ENCODE data around the gene NRG3. TPM values are rescaled to one million over a fixed set of nuclear protein-coding genes. Genes with fewer than 3 reads are reported as not detected.

The NRG3 gene
- total RNA-seq, 6 experiments from 2014 or later: not detected

GRCh38 chr10:82477776-82478175 lies 602.8 kb downstream of the NRG3 start:
- Mint-ChIP-seq H3K27ac (no peak overlapping the region), H3K27me3 (ENCODE audit: insufficient read depth) (no peaks in the 10 kb centered on the region; the same call in 1 of the 2 replicates), H3K4me3 (no peak overlapping the region), H3K9me3 (peaks cover 50% of the 10 kb centered on the region), H3K4me1 (ENCODE audit: low read depth) (no peaks in the 10 kb centered on the region), H3K36me3 (ENCODE audit: low read depth) (peaks cover 6% of the 10 kb centered on the region; the same call in 1 of the 2 replicates)
- TF ChIP-seq CTCF (IDR thresholded peaks at IDR 0.05): no peak
- no peak for DNase-seq

- peaks cover 30% of the 10 kb centered on the region for H3K9me3 Mint-ChIP-seq
- H3K4me1 Mint-ChIP-seq (ENCODE audit: low read depth): no peaks in the 10 kb centered on the region
- no peak for TF ChIP-seq CTCF (IDR thresholded peaks at IDR 0.05)
- no peak overlapping the region for H3K4me3 Mint-ChIP-seq
- H3K36me3 Mint-ChIP-seq (ENCODE audit: low read depth): no peaks in the 10 kb centered on the region; the same call in 1 of the 2 replicates
- no peaks in the 10 kb centered on the region for H3K27me3 Mint-ChIP-seq (ENCODE audit: insufficient read depth)
- no peak overlapping the region for H3K27ac Mint-ChIP-seq
- no peak for DNase-seq
Observed at GRCh38 chr10:82492647-82493046, 617.7 kb downstream of the NRG3 start.

GRCh38 chr10:82496114-82496513 lies 621.1 kb downstream of the NRG3 start:
- TF ChIP-seq CTCF (IDR thresholded peaks at IDR 0.05): no peak
- no peak overlapping the region for H3K4me3 Mint-ChIP-seq
- no peaks in the 10 kb centered on the region; the same call in 1 of the 2 replicates for H3K36me3 Mint-ChIP-seq (ENCODE audit: low read depth)
- H3K4me1 Mint-ChIP-seq (ENCODE audit: low read depth): no peaks in the 10 kb centered on the region
- no peak for DNase-seq
- H3K27ac Mint-ChIP-seq: no peak overlapping the region
- no peaks in the 10 kb centered on the region for H3K27me3 Mint-ChIP-seq (ENCODE audit: insufficient read depth)
- H3K9me3 Mint-ChIP-seq: peaks cover 30% of the 10 kb centered on the region

- Mint-ChIP-seq H3K9me3 (peaks cover 29% of the 10 kb centered on the region), H3K4me3 (no peak overlapping the region), H3K27ac (no peak overlapping the region), H3K4me1 (ENCODE audit: low read depth) (no peaks in the 10 kb centered on the region), H3K27me3 (ENCODE audit: insufficient read depth) (no peaks in the 10 kb centered on the region), H3K36me3 (ENCODE audit: low read depth) (no peaks in the 10 kb centered on the region; the same call in 1 of the 2 replicates)
- no peak for DNase-seq
- TF ChIP-seq CTCF (IDR thresholded peaks at IDR 0.05): no peak
Observed at GRCh38 chr10:82497439-82497838, 622.4 kb downstream of the NRG3 start.

- peaks cover 32% of the 10 kb centered on the region for H3K9me3 Mint-ChIP-seq
- no peak for DNase-seq
- H3K27me3 Mint-ChIP-seq (ENCODE audit: insufficient read depth): no peaks in the 10 kb centered on the region
- no peak overlapping the region for H3K4me3 Mint-ChIP-seq
- TF ChIP-seq CTCF (IDR thresholded peaks at IDR 0.05): no peak
- no peak overlapping the region for H3K27ac Mint-ChIP-seq
- H3K4me1 Mint-ChIP-seq (ENCODE audit: low read depth): no peaks in the 10 kb centered on the region
- no peaks in the 10 kb centered on the region; the same call in 1 of the 2 replicates for H3K36me3 Mint-ChIP-seq (ENCODE audit: low read depth)
Observed at GRCh38 chr10:82498976-82499375, 624.0 kb downstream of the NRG3 start.

GRCh38 chr10:82505009-82505408 lies 630.0 kb downstream of the NRG3 start:
- Mint-ChIP-seq H3K36me3 (ENCODE audit: low read depth) (no peaks in the 10 kb centered on the region), H3K9me3 (peaks cover 42% of the 10 kb centered on the region), H3K27ac (no peak overlapping the region), H3K4me3 (no peak overlapping the region), H3K4me1 (ENCODE audit: low read depth) (no peaks in the 10 kb centered on the region), H3K27me3 (ENCODE audit: insufficient read depth) (no peaks in the 10 kb centered on the region)
- no peak for TF ChIP-seq CTCF (IDR thresholded peaks at IDR 0.05)
- DNase-seq: no peak

Measured in HFFc6 (cell line).